ENCODE results near the gene SNAPC4.

SNAPC4 gene

DNA sequence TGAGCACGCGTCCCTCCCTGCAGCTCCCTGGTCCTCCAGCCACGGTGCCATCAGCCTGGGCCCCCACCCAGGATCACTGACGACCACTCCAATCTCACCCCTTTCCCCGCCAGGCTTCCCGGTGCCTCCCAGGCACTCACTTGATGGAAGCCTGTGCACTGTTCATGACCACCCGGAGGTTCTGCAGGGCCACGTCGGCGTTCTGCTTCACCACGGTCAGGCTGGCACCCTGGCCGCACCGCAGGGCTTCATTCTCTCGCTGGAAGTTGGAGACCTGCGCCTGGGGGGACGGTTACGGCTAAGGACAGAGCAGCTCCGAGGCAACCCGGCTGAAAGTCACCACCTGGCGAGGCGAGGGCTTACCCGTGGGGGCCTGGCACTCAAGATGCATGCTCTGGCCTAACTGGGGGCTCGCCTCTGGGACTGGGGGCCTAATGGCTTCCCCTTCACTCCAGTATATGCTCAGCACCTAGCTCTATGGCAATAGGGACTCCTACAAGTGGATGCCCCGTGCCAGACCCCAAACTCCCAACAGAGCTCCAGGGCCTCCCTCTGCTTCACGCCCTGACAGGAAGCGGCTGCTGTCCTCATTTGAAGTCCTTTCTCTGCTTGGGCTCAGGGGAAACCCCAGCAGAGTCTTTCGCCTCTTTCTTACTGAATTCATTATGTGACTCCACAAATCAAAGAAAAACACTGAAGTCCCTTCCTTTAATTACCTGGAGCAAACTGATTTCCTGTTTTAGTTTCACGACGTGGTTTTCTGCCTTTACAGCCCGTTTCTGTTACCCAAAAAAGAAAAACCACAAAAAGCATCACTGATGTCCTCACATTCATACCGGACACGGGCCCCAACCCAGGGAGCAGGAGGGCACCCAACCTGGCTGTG lies 4.2 kb upstream of the SNAPC4 start:
- peaks cover 5 to 65% (median 45%) of the 10 kb centered on the region in 4 experiments for H3K36me3 ChIP-seq (ENCODE audit: control insufficient read depth in 4 of 4, insufficient read depth in 4 of 4, low read length in 3 of 4)
- H3K4me3 ChIP-seq (ENCODE audit: control insufficient read depth in 1 of 7, extremely low read depth in 1 of 7, insufficient read depth in 4 of 7, low read depth in 2 of 7, low read length in 6 of 7), result no peak overlapping the region
- H3K27ac ChIP-seq (ENCODE audit: insufficient read depth in 1 of 2, low read depth in 1 of 2, low read length in 2 of 2, poor library complexity in 1 of 2, severe bottlenecking in 2 of 2), result no peak overlapping the region
- CTCF ChIA-PET, result interaction anchor here (0.6 to 1.7 kb wide), 4 partner anchors 41 to 1145 kb away, joined by 3 to 5 read pairs (median 4); partner anchors contain the start of gene DNLZ
- no peaks in the 10 kb centered on the region for H3K9me3 ChIP-seq (ENCODE audit: control extremely low read depth in 1 of 5, control insufficient read depth in 4 of 5, insufficient read depth in 2 of 5, low read depth in 1 of 5, low read length in 4 of 5)
- POLR2A ChIA-PET, result interaction anchor here (0.6 to 0.7 kb wide), 3 partner anchors 40 to 100 kb away, joined by 3 to 4 read pairs (median 3); partner anchors contain the start of gene DNLZ
- H3K27me3 ChIP-seq (replicated peaks in 2 of 5; ENCODE audit: control insufficient read depth in 4 of 5, insufficient read depth in 5 of 5, low read length in 4 of 5), result no peaks in the 10 kb centered on the region
- DNase-seq, result no peak
- WGBS (ENCODE audit: insufficient coverage), result 90% methylated on average over 26 of the region's 32 CpGs
- peaks cover 0 to 19% (median 13%) of the 10 kb centered on the region in 4 experiments for H3K4me1 ChIP-seq (ENCODE audit: control extremely low read depth in 1 of 4, control insufficient read depth in 4 of 4, insufficient read depth in 4 of 4, low read length in 3 of 4)

GRCh38 chr9:136403538-136403914 lies 3.6 kb upstream of the SNAPC4 start:
- WGBS (ENCODE audit: insufficient coverage), result 66% methylated on average over 5 of the region's 5 CpGs
- POLR2A ChIA-PET, result interaction anchor here (0.7 kb wide), 2 partner anchors 39 to 66 kb away, joined by 3 to 4 read pairs; partner anchors contain the start of gene DNLZ
- H3K36me3 ChIP-seq (ENCODE audit: control insufficient read depth in 4 of 4, insufficient read depth in 4 of 4, low read length in 3 of 4), result peaks cover 5 to 65% (median 46%) of the 10 kb centered on the region in 4 experiments
- no peaks in the 10 kb centered on the region for H3K27me3 ChIP-seq (replicated peaks in 2 of 5; ENCODE audit: control insufficient read depth in 4 of 5, insufficient read depth in 5 of 5, low read length in 4 of 5)
- H3K9me3 ChIP-seq (ENCODE audit: control extremely low read depth in 1 of 5, control insufficient read depth in 4 of 5, insufficient read depth in 2 of 5, low read depth in 1 of 5, low read length in 4 of 5), result no peaks in the 10 kb centered on the region
- peak in 1 of 3 donors; percentile 11 for DNase-seq
- CTCF ChIA-PET, result interaction anchor here (0.6 to 1.7 kb wide), 3 partner anchors 77 to 145 kb away, joined by 3 to 5 read pairs (median 3); no protein-coding TSS in a partner anchor
- no peak overlapping the region for H3K27ac ChIP-seq (ENCODE audit: insufficient read depth in 1 of 2, low read depth in 1 of 2, low read length in 2 of 2, poor library complexity in 1 of 2, severe bottlenecking in 2 of 2)
- no peak overlapping the region for H3K4me3 ChIP-seq (ENCODE audit: control insufficient read depth in 1 of 7, extremely low read depth in 1 of 7, insufficient read depth in 4 of 7, low read depth in 2 of 7, low read length in 6 of 7)
- H3K4me1 ChIP-seq (ENCODE audit: control extremely low read depth in 1 of 4, control insufficient read depth in 4 of 4, insufficient read depth in 4 of 4, low read length in 3 of 4), result peaks cover 0 to 20% (median 18%) of the 10 kb centered on the region in 4 experiments

- CTCF ChIA-PET, result interaction anchor here (0.7 to 2.4 kb wide), 12 partner anchors 9 to 90 kb away, joined by 3 to 22 read pairs (median 5); partner anchors contain the start of gene DNLZ
- 96% methylated on average over 9 of the region's 13 CpGs for WGBS (ENCODE audit: insufficient coverage)
- no peak overlapping the region for H3K4me3 ChIP-seq (ENCODE audit: control insufficient read depth in 1 of 7, extremely low read depth in 1 of 7, insufficient read depth in 4 of 7, low read depth in 2 of 7, low read length in 6 of 7)
These were observed 2.1 kb upstream of the SNAPC4 start for GRCh38 chr9:136402067-136402466.

GRCh38 chr9:136401173-136401922 lies 1.4 kb upstream of the SNAPC4 start:
- Histone ChIP-seq H3K36me3 (ENCODE audit: control insufficient read depth in 4 of 4, insufficient read depth in 4 of 4, low read length in 3 of 4) (peaks cover 6 to 70% (median 46%) of the 10 kb centered on the region in 4 experiments), H3K4me3 (ENCODE audit: control insufficient read depth in 1 of 7, extremely low read depth in 1 of 7, insufficient read depth in 4 of 7, low read depth in 2 of 7, low read length in 6 of 7) (no peak overlapping the region), H3K9me3 (ENCODE audit: control extremely low read depth in 1 of 5, control insufficient read depth in 4 of 5, insufficient read depth in 2 of 5, low read depth in 1 of 5, low read length in 4 of 5) (no peaks in the 10 kb centered on the region), H3K27me3 (replicated peaks in 2 of 5; ENCODE audit: control insufficient read depth in 4 of 5, insufficient read depth in 5 of 5, low read length in 4 of 5) (no peaks in the 10 kb centered on the region), H3K27ac (ENCODE audit: insufficient read depth in 1 of 2, low read depth in 1 of 2, low read length in 2 of 2, poor library complexity in 1 of 2, severe bottlenecking in 2 of 2) (no peak overlapping the region), H3K4me1 (ENCODE audit: control extremely low read depth in 1 of 4, control insufficient read depth in 4 of 4, insufficient read depth in 4 of 4, low read length in 3 of 4) (peaks cover 0 to 22% (median 20%) of the 10 kb centered on the region in 4 experiments)
- 98% methylated on average over 18 of the region's 18 CpGs for WGBS (ENCODE audit: insufficient coverage)
- ChIA-PET POLR2A (no interaction called here), CTCF (interaction anchor here (0.7 to 2.4 kb wide), 15 partner anchors 8 to 93 kb away, joined by 3 to 22 read pairs (median 5); partner anchors contain the start of gene DNLZ)
- no peak for DNase-seq

More at GRCh38 chr9:136402067-136402466, 2.1 kb upstream of the SNAPC4 start:
- Histone ChIP-seq H3K36me3 (ENCODE audit: control insufficient read depth in 4 of 4, insufficient read depth in 4 of 4, low read length in 3 of 4) (peaks cover 5 to 68% (median 44%) of the 10 kb centered on the region in 4 experiments), H3K4me1 (ENCODE audit: control extremely low read depth in 1 of 4, control insufficient read depth in 4 of 4, insufficient read depth in 4 of 4, low read length in 3 of 4) (peaks cover 0 to 22% (median 20%) of the 10 kb centered on the region in 4 experiments), H3K9me3 (ENCODE audit: control extremely low read depth in 1 of 5, control insufficient read depth in 4 of 5, insufficient read depth in 2 of 5, low read depth in 1 of 5, low read length in 4 of 5) (no peaks in the 10 kb centered on the region), H3K27ac (ENCODE audit: insufficient read depth in 1 of 2, low read depth in 1 of 2, low read length in 2 of 2, poor library complexity in 1 of 2, severe bottlenecking in 2 of 2) (no peak overlapping the region), H3K27me3 (replicated peaks in 2 of 5; ENCODE audit: control insufficient read depth in 4 of 5, insufficient read depth in 5 of 5, low read length in 4 of 5) (no peaks in the 10 kb centered on the region)
- DNase-seq, result no peak
- POLR2A ChIA-PET, result no interaction called here

DNA sequence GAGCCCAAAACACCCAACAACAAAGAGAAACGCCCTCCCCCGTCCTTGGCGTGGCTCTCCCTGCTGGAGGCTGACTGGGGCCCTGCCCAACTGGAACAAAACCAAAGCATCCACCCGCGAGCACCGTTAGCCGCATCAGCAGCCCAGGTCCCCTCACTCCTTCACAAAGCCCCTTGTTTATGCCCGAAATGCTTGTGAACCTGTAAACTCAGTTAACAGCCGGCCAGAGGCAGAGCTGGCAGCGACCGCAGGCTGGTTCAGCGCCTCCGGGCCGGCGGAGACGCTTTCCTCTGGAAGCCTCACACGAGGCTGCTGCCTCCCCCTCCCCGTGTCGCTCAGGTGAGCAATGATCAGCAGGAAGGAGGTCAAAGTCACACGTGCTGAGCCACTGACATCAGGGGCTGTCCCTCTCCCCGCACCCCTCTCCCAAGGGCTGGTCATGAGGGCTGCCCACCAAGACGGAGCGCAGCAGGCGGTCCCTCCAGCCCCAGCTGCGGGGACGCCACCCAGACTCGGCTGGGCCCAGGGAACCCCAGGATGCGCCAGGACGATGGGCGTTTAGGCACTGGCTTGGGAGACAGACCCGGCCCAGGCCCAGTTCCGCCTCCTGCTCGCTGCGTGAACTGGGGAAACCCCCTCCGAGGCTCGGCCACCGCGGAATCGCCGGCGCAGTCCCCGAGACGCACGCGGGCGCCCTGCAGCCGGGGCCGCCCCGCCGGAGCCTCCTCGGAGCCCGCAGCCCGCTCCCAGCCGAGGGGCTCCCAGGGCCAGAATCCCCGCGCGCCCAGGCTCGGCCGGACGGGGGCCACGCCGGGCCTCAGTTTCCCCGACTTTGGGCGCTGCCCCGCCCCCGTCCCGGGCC lies 563 bp downstream of the SNAPC4 start:
- peaks cover 3 to 70% (median 47%) of the 10 kb centered on the region in 4 experiments for H3K36me3 ChIP-seq (ENCODE audit: control insufficient read depth in 4 of 4, insufficient read depth in 4 of 4, low read length in 3 of 4)
- H3K27ac ChIP-seq (ENCODE audit: insufficient read depth in 1 of 2, low read depth in 1 of 2, low read length in 2 of 2, poor library complexity in 1 of 2, severe bottlenecking in 2 of 2), result peak overlapping the region in 1 of 2 experiments; percentile 63
- DNase-seq, result peak; percentile 20 to 69 (median 68)
- H3K9me3 ChIP-seq (ENCODE audit: control extremely low read depth in 1 of 5, control insufficient read depth in 4 of 5, insufficient read depth in 2 of 5, low read depth in 1 of 5, low read length in 4 of 5), result no peaks in the 10 kb centered on the region
- no peaks in the 10 kb centered on the region for H3K27me3 ChIP-seq (replicated peaks in 2 of 5; ENCODE audit: control insufficient read depth in 4 of 5, insufficient read depth in 5 of 5, low read length in 4 of 5)
- 4% methylated on average over 55 of the region's 67 CpGs for WGBS (ENCODE audit: insufficient coverage)
- peaks cover 0 to 22% (median 20%) of the 10 kb centered on the region in 4 experiments for H3K4me1 ChIP-seq (ENCODE audit: control extremely low read depth in 1 of 4, control insufficient read depth in 4 of 4, insufficient read depth in 4 of 4, low read length in 3 of 4)
- ChIA-PET CTCF (interaction anchor here (1.0 to 1.4 kb wide), 4 partner anchors 11 to 89 kb away, joined by 3 to 6 read pairs (median 3); no protein-coding TSS in a partner anchor), POLR2A (no interaction called here)
- H3K4me3 ChIP-seq (ENCODE audit: control insufficient read depth in 1 of 7, extremely low read depth in 1 of 7, insufficient read depth in 4 of 7, low read depth in 2 of 7, low read length in 6 of 7), result peak overlapping the region; percentile 64 to 87 (median 77)

- Histone ChIP-seq H3K4me3 (ENCODE audit: control insufficient read depth in 1 of 7, extremely low read depth in 1 of 7, insufficient read depth in 4 of 7, low read depth in 2 of 7, low read length in 6 of 7) (peak overlapping the region in 1 of 7 experiments; percentile 79), H3K27ac (ENCODE audit: insufficient read depth in 1 of 2, low read depth in 1 of 2, low read length in 2 of 2, poor library complexity in 1 of 2, severe bottlenecking in 2 of 2) (no peak overlapping the region), H3K27me3 (replicated peaks in 2 of 5; ENCODE audit: control insufficient read depth in 4 of 5, insufficient read depth in 5 of 5, low read length in 4 of 5) (no peaks in the 10 kb centered on the region), H3K4me1 (ENCODE audit: control extremely low read depth in 1 of 4, control insufficient read depth in 4 of 4, insufficient read depth in 4 of 4, low read length in 3 of 4) (peaks cover 0 to 22% (median 16%) of the 10 kb centered on the region in 4 experiments), H3K36me3 (ENCODE audit: control insufficient read depth in 4 of 4, insufficient read depth in 4 of 4, low read length in 3 of 4) (peaks cover 3 to 71% (median 51%) of the 10 kb centered on the region in 4 experiments), H3K9me3 (ENCODE audit: control extremely low read depth in 1 of 5, control insufficient read depth in 4 of 5, insufficient read depth in 2 of 5, low read depth in 1 of 5, low read length in 4 of 5) (no peaks in the 10 kb centered on the region)
- ChIA-PET POLR2A (no interaction called here), CTCF (interaction anchor here (1.3 to 1.5 kb wide), 3 partner anchors 10 to 88 kb away, joined by 3 to 6 read pairs (median 3); no protein-coding TSS in a partner anchor)
- 95% methylated on average over 12 of the region's 12 CpGs for WGBS (ENCODE audit: insufficient coverage)
- no peak for DNase-seq
These were observed 1.7 kb downstream of the SNAPC4 start for GRCh38 chr9:136398286-136398685.

Data from common myeloid progenitor, CD34-positive (primary cell).